BLaER1 treated with 17β-estradiol and CSF1 and Interleukin-3, amounts not matched to agents 10 nM and 100 nM (cell line): ENCODE results near the gene PLOD1.
"Not testable (repeated sequence)": the region's sequence is repeated elsewhere in the genome, so short reads cannot be mapped to it uniquely, and the experiment has no call there.

ENCODE experiments used
- H3K27ac ChIP-seq, 11 experiments: shearing (Covaris generic); formaldehyde crosslinking; 2 replicates each; pipeline ENCODE4 v1.8.1; 2022
- H3K27me3 ChIP-seq, 11 experiments: shearing (Covaris generic); formaldehyde crosslinking; 2 replicates each; pipeline ENCODE4 v1.8.1; 2022
- H3K36me3 ChIP-seq, 11 experiments: shearing (Covaris generic); formaldehyde crosslinking; 2 replicates each; pipeline ENCODE4 v1.8.1; 2022
- H3K4me1 ChIP-seq, 10 experiments: shearing (Covaris generic); formaldehyde crosslinking; 2 replicates each; pipeline ENCODE4 v1.8.1; 2022
- H3K4me2 ChIP-seq, 11 experiments: shearing (Covaris generic); formaldehyde crosslinking; 2 replicates each; pipeline ENCODE4 v1.8.1; 2022
- H3K4me3 ChIP-seq, 10 experiments: shearing (Covaris generic); formaldehyde crosslinking; 2 replicates each; pipeline ENCODE4 v1.8.1; 2022
- H3K9ac ChIP-seq, 11 experiments: shearing (Covaris generic); formaldehyde crosslinking; 2 replicates each; pipeline ENCODE4 v1.8.1; 2022
- H3K9me3 ChIP-seq, 11 experiments: shearing (Covaris generic); formaldehyde crosslinking; replicated peaks in 1 of 11; 2 replicates each; pipeline ENCODE4 v1.8.1; 2022
- H4K20me1 ChIP-seq, 11 experiments: shearing (Covaris generic); formaldehyde crosslinking; 2 replicates each; pipeline ENCODE4 v1.8.1; 2022
- Cebpa-rat ChIP-seq, 11 experiments: shearing (Covaris generic); IDR thresholded peaks; 2 replicates each; pipeline ENCODE4 v1.8.1; 2022

The PLOD1 gene

DNA sequence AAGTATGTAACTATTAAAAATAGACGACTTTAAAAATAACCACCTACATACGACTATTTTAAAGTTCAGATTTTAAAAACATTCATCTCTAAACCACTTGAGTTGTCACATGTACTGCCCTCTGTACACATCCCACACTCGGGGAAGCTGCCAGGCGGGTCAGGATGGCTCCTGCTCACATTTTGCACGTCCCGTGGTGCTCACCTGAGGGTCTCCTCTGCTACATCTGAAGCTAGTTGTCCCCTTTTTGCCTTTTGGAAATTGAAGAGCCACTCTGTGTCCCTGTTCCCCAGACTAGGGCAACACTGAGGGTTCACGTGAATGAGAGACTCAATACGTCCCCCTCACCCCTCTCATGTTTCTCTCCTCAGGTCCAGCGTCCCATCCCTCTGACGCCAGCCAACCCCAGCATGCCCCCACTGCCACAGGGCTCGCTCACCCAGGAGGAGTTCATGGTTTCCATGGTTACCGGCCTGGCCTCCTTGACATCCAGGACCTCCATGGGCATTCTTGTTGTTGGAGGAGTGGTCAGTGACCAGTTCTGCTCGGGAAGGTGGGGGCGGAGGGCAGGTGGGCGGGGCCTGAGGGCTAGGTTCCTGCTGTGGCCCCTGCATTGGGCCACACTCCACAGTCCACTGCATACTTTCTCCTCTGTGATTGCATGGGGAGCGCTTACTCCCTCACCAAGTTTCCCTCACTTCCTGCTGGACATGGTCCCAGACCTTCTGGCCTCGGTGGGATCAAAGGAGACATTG lies 71.8 kb downstream of the PLOD1 start:
- no peak overlapping the region for H3K4me2 ChIP-seq
- no peak overlapping the region for H3K4me3 ChIP-seq
- H4K20me1 ChIP-seq, result peaks cover 0 to 20% (median 0%) of the 10 kb centered on the region in 11 experiments; a peak in 4 of 22 replicates
- H3K9me3 ChIP-seq, result peaks cover 0 to 21% (median 7%) of the 10 kb centered on the region in 11 experiments; a peak in 14 of 22 replicates
- no peaks in the 10 kb centered on the region for H3K27me3 ChIP-seq
- TF ChIP-seq Cebpa-rat (IDR thresholded peaks at IDR 0.05), result no peak
- H3K9ac ChIP-seq, result no peak overlapping the region
- peaks cover 88 to 100% (median 96%) of the 10 kb centered on the region in 11 experiments for H3K36me3 ChIP-seq
- H3K27ac ChIP-seq, result no peak overlapping the region
- peaks cover 0 to 14% (median 5%) of the 10 kb centered on the region in 10 experiments; a peak in 15 of 20 replicates for H3K4me1 ChIP-seq

- H3K9ac ChIP-seq, result no peak overlapping the region
- H3K27ac ChIP-seq, result no peak overlapping the region; a peak in 1 of 22 replicates
- no peak for TF ChIP-seq Cebpa-rat (IDR thresholded peaks at IDR 0.05)
- peaks cover 88 to 100% (median 96%) of the 10 kb centered on the region in 11 experiments for H3K36me3 ChIP-seq
- peaks cover 0 to 14% (median 0%) of the 10 kb centered on the region in 11 experiments; a peak in 3 of 22 replicates for H4K20me1 ChIP-seq
- H3K4me2 ChIP-seq, result no peak overlapping the region
- peaks cover 4 to 22% (median 14%) of the 10 kb centered on the region in 10 experiments for H3K4me1 ChIP-seq
- H3K9me3 ChIP-seq, result peaks cover 0 to 21% (median 7%) of the 10 kb centered on the region in 11 experiments; a peak in 14 of 22 replicates
- no peak overlapping the region for H3K4me3 ChIP-seq
- H3K27me3 ChIP-seq, result no peaks in the 10 kb centered on the region
Observed at GRCh38 chr1:12007204-12007603, 72.7 kb downstream of the PLOD1 start.

DNA sequence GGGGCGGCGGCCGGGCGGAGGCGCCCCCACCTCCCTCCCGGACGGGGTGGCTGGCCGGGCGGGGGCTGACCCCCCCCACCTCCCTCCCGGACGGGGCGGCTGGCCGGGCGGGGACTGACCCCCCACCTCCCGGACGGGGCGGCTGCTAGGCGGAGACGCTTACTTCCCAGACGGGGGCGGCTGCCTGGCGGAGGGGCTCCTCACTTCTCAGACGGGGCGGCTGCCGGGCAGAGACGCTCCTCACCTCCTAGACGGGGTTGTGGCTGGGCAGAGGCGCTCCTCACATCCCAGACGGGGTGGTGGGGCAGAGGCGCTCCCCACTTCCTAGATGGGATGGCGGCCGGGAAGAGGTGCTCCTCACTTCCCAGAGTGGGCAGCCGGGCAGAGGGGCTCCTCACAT lies 73.8 kb downstream of the PLOD1 start:
- not testable (repeated sequence) for H3K27ac ChIP-seq, H3K4me2 ChIP-seq, H3K4me3 ChIP-seq, H3K9ac ChIP-seq, H3K27me3 ChIP-seq
- Histone ChIP-seq H3K9me3 (peaks cover 0 to 21% (median 7%) of the 10 kb centered on the region in 11 experiments; a peak in 14 of 22 replicates), H3K36me3 (peaks cover 81 to 97% (median 92%) of the 10 kb centered on the region in 11 experiments), H4K20me1 (peaks cover 0 to 15% (median 0%) of the 10 kb centered on the region in 11 experiments; a peak in 3 of 22 replicates), H3K4me1 (peaks cover 16 to 34% (median 25%) of the 10 kb centered on the region in 10 experiments)

GRCh38 chr1:12009318-12009947 lies 74.9 kb downstream of the PLOD1 start:
- peaks cover 0 to 15% (median 0%) of the 10 kb centered on the region in 11 experiments; a peak in 3 of 22 replicates for H4K20me1 ChIP-seq
- no peak overlapping the region for H3K4me2 ChIP-seq
- H3K27me3 ChIP-seq, result no peaks in the 10 kb centered on the region
- H3K4me1 ChIP-seq, result peaks cover 27 to 45% (median 36%) of the 10 kb centered on the region in 10 experiments
- H3K4me3 ChIP-seq, result no peak overlapping the region
- H3K9me3 ChIP-seq, result peaks cover 0 to 21% (median 7%) of the 10 kb centered on the region in 11 experiments; a peak in 14 of 22 replicates
- H3K9ac ChIP-seq, result no peak overlapping the region
- no peak for TF ChIP-seq Cebpa-rat (IDR thresholded peaks at IDR 0.05)
- no peak overlapping the region for H3K27ac ChIP-seq
- H3K36me3 ChIP-seq, result peaks cover 70 to 90% (median 81%) of the 10 kb centered on the region in 11 experiments

DNA sequence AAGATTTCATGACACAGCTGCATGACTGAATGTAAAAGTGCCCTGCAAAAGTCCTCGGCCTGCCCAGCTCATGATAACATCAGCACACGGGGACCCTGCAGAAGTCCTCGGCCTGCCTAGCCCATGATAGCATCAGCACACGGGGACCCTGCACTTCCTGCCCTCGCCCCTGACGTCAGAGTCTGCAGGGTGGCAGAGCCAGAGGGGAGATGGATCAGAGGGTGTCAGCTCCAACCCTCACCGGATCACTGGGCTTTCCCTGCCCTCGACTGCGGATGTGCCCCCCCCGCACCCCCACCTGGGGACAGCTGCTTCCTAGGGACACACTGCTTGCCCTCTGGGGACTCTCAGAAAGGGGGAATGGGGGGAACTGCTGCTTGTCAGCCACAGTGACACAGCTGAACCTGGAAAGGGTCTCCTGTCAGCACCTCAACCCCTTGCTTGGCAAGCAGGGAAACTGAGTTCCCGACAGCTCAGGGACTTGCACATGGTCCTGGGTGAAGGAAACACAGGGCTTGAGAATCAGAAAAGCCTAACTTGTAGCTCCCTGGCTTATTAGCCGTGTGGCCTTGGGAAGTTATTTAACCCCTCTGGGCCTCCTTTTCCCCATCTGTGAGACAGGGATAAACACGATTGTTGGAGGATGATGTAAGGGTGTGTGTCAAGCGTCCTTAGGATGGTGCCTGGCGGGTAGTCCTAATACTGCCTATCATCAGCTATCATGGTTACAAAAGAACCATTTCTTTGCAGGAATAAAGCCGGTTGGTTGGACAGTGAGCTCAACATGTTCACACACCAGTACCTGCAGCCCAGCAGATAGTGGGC lies 76.4 kb downstream of the PLOD1 start:
- no peak for TF ChIP-seq Cebpa-rat (IDR thresholded peaks at IDR 0.05)
- Histone ChIP-seq H3K4me1 (peaks cover 36 to 57% (median 46%) of the 10 kb centered on the region in 10 experiments), H3K4me3 (no peak overlapping the region), H3K27me3 (no peaks in the 10 kb centered on the region), H4K20me1 (peaks cover 0 to 15% (median 0%) of the 10 kb centered on the region in 11 experiments; a peak in 3 of 22 replicates), H3K36me3 (peaks cover 55 to 79% (median 65%) of the 10 kb centered on the region in 11 experiments), H3K9ac (peak overlapping the region in 1 of 11 experiments; percentile 19; a peak in 2 of 22 replicates), H3K27ac (peak overlapping the region in 4 of 11 experiments; percentile 16 to 77 (median 72); a peak in 6 of 22 replicates), H3K9me3 (peaks cover 0 to 21% (median 7%) of the 10 kb centered on the region in 11 experiments; a peak in 14 of 22 replicates), H3K4me2 (peak overlapping the region in 7 of 11 experiments; percentile 4 to 85 (median 80); a peak in 6 of 22 replicates)

DNA sequence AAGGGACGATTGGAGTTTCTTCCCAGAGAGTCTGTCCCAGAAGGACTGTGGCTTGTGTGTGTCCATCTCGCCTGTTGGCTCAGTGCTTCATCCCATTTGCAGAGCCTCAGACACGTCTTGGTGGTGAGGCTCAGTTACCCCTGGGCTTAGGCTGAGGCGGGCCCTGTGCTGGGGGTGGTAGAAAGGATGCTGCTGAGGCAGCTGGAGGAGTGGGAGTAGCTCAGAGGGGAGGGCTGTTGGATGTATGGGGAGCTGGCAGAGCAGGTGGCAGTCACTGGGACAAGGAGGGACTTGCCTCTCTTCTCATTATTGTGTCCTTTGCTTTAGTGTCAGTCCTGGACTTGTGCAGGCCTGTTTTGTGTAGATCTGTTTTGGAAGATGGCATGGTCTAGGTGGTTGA lies 77.5 kb downstream of the PLOD1 start:
- Histone ChIP-seq H3K4me3 (no peak overlapping the region), H4K20me1 (peaks cover 0 to 15% (median 0%) of the 10 kb centered on the region in 11 experiments; a peak in 3 of 22 replicates), H3K9ac (no peak overlapping the region), H3K27ac (peak overlapping the region in 4 of 11 experiments; percentile 68 to 77 (median 72); a peak in 6 of 22 replicates), H3K9me3 (peaks cover 0 to 14% (median 6%) of the 10 kb centered on the region in 11 experiments; a peak in 14 of 22 replicates), H3K4me2 (peak overlapping the region in 9 of 11 experiments; percentile 66 to 85 (median 80); a peak in 15 of 22 replicates), H3K36me3 (peaks cover 45 to 69% (median 55%) of the 10 kb centered on the region in 11 experiments), H3K27me3 (no peaks in the 10 kb centered on the region), H3K4me1 (peaks cover 36 to 57% (median 46%) of the 10 kb centered on the region in 10 experiments)
- TF ChIP-seq Cebpa-rat (IDR thresholded peaks at IDR 0.05), result no peak

DNA sequence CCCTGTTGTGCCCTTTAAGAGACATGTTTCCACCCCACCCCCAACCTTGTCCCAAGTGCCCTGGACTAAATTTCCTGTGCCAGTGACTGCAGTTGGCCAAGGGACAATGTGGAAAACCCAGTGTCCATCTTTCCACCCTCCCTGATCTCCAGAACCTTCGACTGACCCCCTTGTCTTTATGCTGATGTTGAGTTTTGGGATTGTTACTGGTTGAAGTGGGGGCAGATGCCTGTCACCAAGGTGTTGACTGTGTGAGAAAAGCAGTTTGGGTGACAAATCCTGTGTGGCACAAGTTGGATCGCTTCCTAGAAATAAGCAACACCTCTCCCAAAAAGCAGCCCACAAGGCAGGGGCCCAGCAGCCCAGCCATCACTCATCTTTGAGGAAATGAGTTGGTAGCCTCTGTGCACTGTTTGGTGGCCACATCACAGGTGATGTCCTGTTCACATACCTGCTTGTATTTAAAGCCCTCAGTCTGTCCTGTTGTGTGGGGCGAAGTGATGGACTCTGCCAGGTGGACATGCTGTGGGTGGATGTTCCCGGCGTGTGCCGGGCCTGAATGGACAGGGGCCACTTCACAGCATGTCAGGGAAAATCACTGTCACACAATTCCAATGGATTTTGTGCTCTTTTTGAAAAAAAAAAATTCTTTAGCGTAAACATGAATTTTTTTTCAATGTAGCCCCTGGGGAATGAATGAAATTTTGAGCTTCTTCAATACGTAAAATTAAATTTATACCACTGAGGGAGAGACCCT lies 78.2 kb downstream of the PLOD1 start:
- peaks cover 37 to 61% (median 48%) of the 10 kb centered on the region in 11 experiments for H3K36me3 ChIP-seq
- H3K4me2 ChIP-seq, result peak overlapping the region; percentile 61 to 85 (median 80)
- H3K27me3 ChIP-seq, result no peaks in the 10 kb centered on the region
- H3K4me1 ChIP-seq, result peaks cover 36 to 57% (median 46%) of the 10 kb centered on the region in 10 experiments
- H3K9me3 ChIP-seq, result peaks cover 0 to 7% (median 0%) of the 10 kb centered on the region in 11 experiments; a peak in 5 of 22 replicates
- no peak for TF ChIP-seq Cebpa-rat (IDR thresholded peaks at IDR 0.05)
- peaks cover 0 to 15% (median 0%) of the 10 kb centered on the region in 11 experiments; a peak in 3 of 22 replicates for H4K20me1 ChIP-seq
- H3K9ac ChIP-seq, result peak overlapping the region in 9 of 11 experiments; percentile 14 to 59 (median 44); a peak in 11 of 22 replicates
- peak overlapping the region in 10 of 11 experiments; percentile 18 to 77 (median 64); a peak in 17 of 22 replicates for H3K27ac ChIP-seq
- H3K4me3 ChIP-seq, result no peak overlapping the region
